ENCODE data around the gene ANKIB1.
"Not testable (repeated sequence)": the region's sequence is repeated elsewhere in the genome, so short reads cannot be mapped to it uniquely, and the experiment has no call there.

ANKIB1 gene, protein sequence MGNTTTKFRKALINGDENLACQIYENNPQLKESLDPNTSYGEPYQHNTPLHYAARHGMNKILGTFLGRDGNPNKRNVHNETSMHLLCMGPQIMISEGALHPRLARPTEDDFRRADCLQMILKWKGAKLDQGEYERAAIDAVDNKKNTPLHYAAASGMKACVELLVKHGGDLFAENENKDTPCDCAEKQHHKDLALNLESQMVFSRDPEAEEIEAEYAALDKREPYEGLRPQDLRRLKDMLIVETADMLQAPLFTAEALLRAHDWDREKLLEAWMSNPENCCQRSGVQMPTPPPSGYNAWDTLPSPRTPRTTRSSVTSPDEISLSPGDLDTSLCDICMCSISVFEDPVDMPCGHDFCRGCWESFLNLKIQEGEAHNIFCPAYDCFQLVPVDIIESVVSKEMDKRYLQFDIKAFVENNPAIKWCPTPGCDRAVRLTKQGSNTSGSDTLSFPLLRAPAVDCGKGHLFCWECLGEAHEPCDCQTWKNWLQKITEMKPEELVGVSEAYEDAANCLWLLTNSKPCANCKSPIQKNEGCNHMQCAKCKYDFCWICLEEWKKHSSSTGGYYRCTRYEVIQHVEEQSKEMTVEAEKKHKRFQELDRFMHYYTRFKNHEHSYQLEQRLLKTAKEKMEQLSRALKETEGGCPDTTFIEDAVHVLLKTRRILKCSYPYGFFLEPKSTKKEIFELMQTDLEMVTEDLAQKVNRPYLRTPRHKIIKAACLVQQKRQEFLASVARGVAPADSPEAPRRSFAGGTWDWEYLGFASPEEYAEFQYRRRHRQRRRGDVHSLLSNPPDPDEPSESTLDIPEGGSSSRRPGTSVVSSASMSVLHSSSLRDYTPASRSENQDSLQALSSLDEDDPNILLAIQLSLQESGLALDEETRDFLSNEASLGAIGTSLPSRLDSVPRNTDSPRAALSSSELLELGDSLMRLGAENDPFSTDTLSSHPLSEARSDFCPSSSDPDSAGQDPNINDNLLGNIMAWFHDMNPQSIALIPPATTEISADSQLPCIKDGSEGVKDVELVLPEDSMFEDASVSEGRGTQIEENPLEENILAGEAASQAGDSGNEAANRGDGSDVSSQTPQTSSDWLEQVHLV

DNA sequence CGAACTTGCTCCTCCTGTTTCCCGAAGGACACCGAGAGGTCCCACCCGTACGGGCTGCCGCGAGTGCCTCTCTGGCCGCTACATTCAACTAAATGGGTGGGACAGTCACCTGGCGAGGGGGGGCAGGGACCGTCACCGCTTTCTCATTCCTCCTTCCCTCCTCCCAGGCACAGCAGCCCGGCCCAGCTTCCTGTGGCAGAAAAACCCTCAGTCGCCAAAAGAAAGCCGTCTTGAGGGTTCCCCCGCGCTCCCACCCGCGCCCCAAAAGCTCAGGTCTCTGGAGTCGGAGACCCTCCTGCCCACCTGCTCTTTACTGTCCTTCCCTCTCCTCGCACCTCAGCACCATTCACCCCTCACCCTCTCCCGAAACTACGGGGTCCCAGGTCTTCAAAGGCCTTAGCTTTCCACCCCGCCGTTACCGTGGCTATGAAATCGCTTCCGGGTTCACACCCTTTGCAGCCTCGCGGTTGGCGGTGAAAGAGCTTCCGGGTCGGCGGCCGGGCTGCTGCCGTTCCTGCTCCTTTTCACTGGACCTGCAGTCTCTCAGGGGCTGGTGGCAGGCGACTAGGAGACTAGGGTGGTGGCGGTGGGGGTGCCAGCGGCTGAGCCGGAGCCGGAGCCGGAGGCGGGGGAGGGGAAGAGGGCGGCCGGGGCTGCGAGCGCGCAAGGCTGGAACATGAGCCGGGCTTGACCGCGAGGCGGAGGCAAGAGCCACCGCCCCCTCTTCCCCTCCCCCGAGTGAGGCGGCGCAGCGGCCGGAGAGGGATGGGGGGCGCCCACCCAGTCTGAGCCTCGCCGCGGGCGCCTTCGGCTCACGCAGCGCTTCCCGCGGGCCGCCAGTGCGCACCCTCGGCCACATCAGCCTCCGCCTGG is at the start of gene ANKIB1, which contains the start of gene KRIT1:
TSS of gene ANKIB1 (plus strand) at position 488 of the 873 bp plus-strand sequence. CDS start 49,005 bp downstream, outside the sequence.
TSS of gene KRIT1 (minus strand) at position 428 of the 873 bp plus-strand sequence. CDS start 3,779 bp downstream, outside the sequence.
- DNase-seq: peak; percentile 86

- DNase-seq: no peak
Observed at GRCh38 chr7:92200791-92201190, 45.0 kb upstream of the ANKIB1 start.

DNA sequence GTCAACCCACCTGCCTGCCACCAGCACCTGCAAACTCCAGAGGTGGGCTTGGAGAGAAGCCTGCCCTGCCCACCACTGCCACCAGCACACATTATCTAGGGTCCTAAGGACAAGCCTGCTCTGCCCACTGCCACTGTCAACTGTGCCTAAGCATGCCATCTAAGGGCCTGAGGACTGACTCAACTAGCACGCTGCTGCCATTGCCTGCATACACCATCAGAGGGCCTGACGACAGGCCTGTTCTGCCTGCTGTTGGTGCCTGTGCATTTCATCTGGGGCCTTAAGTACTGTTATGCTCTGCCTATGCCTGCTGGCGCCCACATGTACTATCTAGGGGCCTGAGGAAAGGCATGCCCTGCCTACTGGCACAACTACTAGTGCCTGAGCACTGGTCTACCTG is 39.8 kb upstream of the ANKIB1 start:
- no peak for DNase-seq

DNA sequence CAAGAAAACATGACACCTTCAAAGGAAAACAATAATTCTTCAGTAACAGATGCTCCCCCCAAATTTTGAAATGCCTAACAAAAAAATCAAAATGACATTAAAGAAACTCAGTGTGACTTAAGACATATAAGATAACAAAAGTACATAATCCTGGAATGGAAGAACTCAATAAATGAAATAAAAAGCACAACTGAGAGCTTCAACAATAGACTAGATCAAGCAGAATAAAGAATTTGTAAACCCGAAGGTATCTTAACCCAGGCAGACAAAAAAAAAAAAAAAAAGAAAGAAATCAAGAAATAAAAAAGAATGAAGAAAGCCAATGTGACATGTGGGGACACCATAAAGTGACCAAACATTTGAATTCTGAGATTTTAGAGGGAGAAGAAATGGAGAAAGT is 39.1 kb upstream of the ANKIB1 start:
- no peak for DNase-seq

GRCh38 chr7:92221766-92222165 is 24.0 kb upstream of the ANKIB1 start:
- no peak for DNase-seq

DNA sequence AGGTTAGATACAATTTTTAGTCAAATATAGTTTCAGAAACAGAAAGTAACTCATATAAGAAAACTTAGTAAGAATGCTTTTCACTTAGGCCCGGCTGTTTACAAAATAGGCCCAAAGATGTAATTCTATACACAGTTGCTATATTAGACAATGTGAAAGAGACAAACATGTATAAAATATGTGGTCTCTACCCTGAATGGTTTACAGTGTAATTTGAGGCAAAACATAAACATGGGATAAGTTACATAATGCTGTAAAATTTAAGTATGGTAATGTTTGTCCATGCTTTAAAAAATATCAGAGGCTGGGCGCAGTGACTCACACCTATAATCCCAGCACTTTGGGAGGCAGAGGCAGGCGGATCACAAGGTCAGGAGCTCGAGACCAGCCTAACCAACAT is 18.8 kb upstream of the ANKIB1 start:
- no peak for DNase-seq

GRCh38 chr7:92228100-92228499 is 17.7 kb upstream of the ANKIB1 start:
- DNase-seq: no peak

- DNase-seq: no peak
Observed at GRCh38 chr7:92228742-92229141, 17.0 kb upstream of the ANKIB1 start.

- DNase-seq: no peak
Observed at GRCh38 chr7:92230547-92230946, 15.2 kb upstream of the ANKIB1 start.

GRCh38 chr7:92242972-92243371 is 2.8 kb upstream of the ANKIB1 start:
- DNase-seq: no peak

- DNase-seq: no peak
Observed at GRCh38 chr7:92244808-92245486, 827 bp upstream of the ANKIB1 start.

DNA sequence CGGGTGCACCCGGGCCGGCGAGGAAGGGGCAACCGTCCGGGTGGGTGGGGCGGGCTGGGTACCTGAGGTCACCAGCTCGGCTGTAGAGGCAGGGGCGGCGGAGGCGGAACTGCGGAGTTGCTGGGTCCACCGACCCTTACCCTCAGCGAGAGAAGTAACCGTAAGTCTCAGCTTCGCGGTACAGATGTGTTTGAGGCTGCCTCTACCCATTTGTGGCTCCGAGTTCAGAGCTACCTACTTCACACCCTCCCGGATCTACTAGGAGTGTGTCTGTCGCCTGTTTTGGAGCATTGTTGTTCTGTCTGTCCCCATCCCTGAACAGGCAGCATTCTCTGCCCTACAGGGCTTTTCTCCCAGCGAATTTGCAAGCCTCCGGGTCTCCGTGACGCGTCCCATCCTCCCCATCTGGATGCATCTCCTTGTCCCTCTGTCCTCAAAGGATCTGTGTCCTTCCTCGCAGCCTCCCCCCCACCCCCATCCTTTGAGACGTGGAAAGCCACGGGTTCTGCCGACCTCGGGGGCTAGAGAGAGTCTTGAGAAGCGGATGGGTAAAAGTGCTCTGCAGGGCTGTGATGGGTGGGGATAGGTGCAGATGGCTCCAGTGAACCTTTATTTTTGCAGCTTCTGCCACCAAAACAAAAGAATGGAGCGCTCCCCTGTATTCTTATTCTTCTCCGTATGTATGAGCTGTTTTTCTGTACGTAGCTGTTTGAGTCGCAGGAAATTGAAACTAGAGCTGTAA is 757 bp downstream of the ANKIB1 start:
- DNase-seq: no peak

DNA sequence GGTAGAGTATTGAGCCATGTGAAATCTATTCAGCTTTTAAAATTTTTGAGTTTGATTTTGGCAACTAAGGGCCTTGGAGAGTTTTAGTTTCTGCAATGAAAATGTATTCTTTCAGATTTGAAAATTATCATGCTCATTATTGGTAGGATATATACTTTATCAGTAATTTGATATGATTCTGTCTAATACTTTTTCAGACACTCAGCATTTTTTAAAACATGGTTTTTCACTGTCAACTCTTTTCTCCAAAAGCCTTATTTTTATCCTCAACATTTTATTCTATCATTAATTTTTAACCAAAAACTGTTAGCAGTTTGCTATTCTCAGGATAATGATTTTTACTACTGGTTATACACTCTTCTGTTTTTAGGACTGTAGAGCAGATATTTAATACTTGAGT is 4.8 kb downstream of the ANKIB1 start:
- DNase-seq: no peak

DNA sequence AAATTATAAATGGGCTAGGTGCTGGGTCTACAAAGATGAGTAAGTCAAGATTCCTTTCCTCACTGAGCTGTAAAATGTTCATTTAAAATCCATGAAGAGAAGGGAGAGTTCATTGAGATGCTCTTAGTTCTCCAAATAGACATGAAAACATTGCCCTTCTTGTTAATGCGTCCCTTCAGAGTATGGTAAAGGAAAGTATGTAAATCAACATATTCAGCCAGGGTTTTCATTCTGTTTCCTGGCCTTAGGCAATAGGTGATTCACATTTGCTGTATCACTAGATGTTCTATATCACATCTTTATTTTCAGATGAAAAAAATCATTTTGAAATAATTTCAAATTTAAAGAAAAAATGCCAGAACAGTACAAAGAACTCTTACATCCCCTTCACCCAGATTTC is 5.4 kb downstream of the ANKIB1 start:
- DNase-seq: no peak

- DNase-seq: no peak
Observed at GRCh38 chr7:92253251-92253650, 7.5 kb downstream of the ANKIB1 start.

DNA sequence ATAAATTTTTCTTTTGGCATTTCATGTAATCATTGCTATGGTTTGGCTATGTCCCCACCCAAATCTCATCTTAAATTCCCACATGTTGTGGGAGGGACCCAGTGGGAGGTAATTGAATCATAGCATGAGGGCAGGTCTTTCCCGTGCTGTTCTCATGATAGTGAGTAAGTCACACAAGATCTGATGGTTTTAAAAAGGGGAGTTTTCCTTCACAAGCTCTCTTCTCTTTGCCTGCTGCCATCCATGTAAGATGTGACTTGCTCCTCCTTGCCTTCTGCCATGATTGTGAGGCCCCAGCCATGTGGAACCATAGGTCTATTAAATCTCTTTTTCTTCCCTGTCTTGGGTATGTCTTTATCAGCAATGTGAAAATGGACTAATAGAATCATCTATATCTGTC is 9.0 kb downstream of the ANKIB1 start:
- not testable (repeated sequence) for DNase-seq

DNA sequence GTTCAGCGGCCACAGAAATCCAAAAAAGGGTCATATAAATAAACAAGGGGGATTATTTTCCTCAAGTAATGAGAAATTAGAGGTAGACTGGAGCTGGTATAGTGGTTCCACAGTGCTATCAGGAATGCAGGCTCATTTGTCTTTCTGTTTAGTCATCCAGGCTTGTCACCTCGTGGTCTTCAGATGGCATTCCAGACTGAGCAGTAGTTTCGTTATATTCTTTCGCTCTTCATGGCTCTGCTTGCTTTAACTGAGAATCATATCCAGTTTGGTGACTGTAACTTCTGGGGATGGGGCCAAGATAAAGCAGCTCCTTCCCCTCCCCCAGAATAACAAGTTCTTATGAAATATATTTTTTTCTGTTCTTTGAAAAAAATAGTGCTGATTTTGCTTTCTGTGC is 9.5 kb downstream of the ANKIB1 start:
- no peak for DNase-seq

- DNase-seq: no peak
Observed at GRCh38 chr7:92259062-92259461, 13.3 kb downstream of the ANKIB1 start.

DNA sequence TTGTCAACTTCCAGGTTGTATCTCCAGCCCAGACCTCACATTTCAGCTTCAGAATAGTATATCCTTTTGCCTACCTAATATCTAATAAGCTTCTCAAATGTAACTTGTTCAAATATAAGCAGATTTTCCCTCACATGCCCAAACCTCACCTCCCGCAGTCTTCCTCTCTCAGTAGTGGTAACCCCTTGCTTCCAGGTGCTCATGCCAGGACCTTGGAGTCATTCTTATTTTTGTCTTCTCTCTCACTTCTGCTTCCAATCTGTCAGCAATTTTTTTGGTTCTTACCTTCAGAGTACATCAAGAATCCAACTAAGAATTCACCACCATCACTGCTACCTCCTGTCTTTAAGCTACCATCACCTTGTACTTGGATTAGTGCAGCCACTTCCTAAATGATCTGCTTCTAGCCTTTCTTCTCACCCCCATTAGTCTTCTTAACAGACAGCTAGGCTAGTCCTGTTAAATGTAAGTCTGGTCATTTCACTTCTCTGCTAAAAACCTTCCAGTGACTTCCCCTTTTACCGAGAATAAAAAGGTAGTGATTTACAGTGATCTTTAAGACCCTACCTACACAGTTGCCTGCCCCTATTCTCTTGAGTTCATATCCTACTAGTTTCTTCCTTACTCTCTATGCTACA is 14.0 kb downstream of the ANKIB1 start:
- DNase-seq: no peak

DNA sequence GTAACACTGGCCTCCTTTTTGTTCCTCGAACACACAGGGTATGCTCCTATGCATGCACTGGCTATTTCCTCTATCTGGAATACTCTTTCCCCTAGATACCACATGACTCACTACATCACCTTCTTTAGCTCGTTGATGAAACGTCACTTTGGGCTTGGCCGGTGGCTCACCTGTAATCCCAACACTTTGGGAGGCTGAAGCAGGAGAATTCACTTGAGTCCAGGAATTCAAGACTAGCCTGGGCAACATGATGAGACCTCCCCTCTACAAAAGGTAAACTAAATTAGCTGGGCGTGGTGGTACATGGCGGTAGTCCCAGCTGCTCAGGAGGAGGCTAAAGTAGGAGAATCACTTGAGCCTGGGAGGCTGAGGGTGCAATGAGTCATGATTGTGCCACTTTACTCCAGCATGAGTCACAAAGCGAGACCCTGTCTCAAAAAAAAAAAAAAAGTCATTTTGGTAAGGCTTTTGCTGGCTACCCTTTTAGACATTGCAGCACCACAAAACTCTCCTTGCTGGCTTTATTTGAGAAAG is 14.5 kb downstream of the ANKIB1 start:
- no peak for DNase-seq

Data from stimulated activated CD4-positive, alpha-beta T cell treated with anti-CD3 and anti-CD28 coated beads, Interleukin-1b, Interleukin-23, amount 100 ng/mL, for 48 hours (primary cell).